RPMI8226 (cell line): ENCODE results near the gene DPP6.

Source experiments
- DNase-seq: peaks from one replicate; pipeline ENCODE4 v3.0.0-alpha.2; 2015

Gene DPP6

DNA sequence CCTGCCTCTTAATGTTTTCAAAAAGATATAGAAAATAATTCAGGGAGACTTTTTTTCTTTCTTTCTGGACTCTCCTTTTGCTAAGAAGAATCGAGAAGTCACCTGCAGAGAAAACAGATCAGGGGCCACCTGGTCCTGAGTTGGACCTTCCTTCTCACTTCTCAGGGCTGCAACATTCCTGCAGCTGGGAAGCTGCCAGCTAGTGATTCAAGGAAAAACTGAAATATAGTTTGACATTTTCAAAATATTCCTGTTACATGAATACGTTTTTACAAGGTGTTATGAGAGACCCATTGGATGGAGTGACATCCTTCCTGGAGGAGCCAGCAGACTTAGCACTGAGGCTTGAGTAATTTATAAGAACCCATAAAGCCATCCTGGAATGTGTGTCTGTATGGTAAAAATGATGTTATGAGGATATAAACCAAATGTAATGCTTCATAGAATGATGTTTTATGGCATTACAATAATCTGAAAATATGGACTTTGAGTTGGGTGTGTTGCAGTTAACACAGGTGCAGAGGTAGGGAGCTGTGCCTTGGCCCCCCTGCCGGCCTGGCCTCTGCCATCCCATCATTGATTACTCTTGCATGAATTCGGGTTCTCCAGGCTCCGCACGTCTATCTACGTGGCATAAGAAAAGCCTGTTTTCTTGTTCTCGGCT, 801.0 kb downstream of the DPP6 start:
- no peak for DNase-seq

DNA sequence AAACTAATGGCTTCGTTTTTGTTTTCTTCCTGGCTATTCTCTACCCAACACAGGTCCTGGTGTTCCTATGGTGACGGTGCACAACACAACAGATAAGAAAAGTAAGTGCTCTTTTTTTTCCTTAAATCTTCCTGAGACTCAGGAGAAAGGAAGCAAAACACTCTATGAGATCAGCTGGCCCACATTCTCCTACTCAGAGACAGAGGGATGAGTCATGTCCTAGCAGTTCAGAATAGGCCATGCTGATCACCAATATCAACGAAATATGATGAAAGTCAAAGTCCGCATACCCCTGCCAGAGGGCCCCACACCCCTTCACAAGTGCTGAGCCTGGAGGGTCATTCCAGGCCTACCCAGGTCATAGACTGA, 801.5 kb downstream of the DPP6 start:
- no peak for DNase-seq

DNA sequence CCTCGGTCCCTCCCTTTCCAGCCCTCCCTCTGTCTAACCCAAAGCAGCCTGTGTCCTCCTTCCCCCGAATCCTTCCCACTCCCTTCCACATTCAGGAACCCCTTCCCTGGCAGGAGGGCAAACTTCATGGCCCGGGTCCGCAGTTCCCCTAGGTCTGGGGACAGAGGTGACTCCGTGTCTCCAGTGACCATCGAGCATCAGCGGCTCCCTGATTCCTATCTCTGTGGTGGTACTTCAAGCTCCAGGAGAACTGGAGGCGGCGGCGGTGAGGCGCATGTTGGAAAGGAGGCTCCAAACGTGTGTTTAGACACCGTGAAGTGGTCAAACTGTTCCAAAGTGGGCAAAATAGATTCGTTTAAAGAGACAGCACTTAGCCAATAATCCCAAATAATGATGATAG, 802.6 kb downstream of the DPP6 start:
- no peak for DNase-seq

DNA sequence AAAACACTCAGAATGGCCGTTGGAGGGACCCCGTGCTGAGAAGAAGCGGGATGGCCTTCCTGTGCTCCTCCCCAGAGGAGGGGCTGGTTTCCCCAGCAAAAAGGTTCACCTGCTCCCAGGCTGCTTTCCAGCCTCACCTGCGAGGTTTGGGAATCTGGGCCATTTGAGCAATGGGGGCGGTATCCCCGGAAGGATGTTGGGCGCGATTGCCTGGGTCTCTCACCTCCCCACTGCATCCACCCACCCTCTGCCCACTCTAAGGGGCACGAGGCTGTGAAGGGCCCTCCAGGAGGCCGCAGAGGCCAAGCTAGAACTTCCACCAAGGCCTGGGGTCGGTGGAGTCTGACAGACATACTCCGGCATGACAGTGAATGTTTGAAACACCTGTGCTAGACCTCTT, 803.2 kb downstream of the DPP6 start:
- no peak for DNase-seq

DNA sequence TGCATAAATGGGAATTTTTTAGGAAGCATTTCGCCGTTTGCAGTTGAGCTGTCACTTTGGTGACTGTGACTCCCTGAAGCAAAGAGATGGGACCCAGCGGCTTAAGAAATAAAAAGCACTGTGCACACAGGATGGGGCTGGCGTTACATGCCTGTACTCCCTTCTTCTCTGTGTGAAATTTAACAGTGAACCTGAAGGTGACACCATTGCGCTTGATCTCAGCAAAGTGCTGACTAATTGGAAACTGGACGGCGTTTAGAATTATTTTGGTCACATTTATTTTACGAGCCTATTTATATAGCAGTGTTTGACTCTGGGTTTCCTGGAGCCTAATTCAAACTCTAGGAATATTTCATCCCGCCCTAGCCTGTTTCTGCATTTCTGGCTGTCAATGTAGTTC, 804.5 kb downstream of the DPP6 start:
- DNase-seq: peak; percentile 43

DNA sequence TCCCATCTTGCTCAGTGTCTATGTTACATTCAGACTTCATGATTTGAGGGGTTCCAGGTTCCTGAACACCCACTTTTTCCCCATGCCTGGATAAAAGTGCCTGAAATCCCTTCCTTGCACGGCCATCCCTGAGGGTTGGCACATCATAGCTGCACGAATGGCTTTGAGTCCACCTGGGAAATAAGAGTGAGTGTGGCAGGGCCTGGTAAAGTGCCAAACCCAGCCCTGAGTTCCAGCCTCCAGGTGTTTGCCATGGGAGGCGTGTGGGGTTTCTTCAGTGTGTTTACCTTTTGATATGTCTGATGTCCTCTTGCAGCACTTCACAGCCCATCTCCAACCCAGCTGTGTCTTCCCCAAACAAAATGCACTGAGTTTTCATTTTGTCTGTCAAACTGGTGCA, 805.0 kb downstream of the DPP6 start:
- peak; percentile 16 for DNase-seq

DNA sequence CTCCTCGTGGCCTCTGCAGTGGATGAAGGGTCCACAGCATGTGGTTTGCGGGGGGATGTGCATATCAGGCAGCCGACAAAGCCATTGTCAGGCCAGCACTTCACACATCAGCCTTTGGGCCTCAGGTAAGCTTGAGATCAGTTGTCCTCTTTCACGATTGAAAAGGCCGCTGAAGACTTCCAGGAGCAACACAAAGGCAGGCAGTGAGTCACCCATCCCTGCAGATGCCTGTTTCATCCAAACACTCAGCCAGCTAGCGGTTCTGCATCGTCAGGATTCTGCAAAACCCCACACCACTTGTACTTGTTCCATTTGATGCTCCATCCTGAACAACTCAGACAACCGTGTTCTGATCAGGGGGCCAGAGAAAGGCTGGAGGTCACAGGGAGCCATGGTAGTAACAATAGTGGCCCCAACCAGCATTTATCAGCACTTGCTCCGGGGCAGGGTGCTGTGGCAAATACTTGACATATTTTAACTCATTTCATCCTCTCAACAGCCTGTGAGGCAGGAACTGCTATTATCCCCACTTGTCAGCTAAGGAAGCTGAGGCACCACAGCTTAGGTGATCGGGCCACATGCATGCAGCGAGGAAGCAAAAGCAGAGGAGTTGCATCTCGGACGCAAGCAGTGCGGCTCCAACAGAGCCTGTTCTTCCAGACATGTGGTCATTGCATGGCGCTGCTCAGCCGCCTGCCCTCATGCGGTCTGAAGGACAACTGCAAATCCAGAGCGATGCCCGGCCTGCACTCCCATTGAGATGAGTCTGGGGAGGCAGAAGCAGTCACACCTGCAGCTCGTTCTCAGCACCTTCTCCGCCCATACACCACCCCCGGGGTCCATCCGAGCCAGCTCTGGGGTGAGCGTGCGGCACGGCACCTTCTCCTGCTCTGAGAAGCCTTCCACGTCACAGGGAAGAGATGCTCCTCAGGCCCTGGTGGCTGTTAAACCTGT, 805.8 kb downstream of the DPP6 start:
- DNase-seq: peak; percentile 62

- no peak for DNase-seq
Observed at GRCh38 chr7:154858836-154859537, 806.8 kb downstream of the DPP6 start.

DNA sequence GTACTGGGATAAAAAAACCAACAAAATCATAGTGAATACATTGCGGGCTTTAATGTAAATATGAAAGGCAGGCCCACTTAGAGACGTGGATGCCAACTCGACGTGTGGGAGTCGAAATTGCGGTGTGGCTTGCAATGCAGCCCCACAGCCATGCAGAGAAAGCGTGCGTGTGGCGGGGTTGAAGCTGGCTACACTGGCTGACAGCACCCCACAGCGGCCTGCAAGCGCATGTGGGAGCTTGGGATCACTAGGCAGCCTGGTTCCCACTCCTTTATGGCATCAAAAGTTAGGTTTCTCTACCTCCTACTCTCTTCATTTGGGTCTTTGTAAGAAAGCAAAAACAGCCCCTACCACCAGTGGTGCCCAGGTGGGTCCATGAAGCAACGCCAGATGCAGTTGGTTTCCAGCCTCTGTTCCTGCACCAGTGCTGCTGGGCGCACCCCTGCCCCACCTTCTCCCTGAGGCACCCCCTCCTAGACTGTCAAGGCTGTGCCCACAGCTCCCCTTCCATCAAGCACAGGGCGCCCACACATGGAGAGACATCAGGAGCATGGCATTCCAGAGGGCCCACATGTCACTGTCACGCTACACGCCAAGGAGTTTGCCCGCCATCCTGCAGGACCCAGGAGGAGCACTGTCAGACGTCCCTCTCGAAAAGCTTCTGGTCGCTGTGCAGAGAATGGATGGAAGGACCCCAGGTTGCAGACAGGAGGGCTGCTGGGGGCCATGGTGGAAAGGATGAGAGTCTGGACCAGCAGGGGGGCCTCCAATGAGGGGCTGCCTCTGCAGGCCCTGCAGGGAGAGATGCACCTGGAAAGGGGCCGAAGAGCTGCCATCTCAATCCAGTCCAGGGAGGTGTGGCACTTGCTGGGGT, 807.8 kb downstream of the DPP6 start:
- DNase-seq: no peak

DNA sequence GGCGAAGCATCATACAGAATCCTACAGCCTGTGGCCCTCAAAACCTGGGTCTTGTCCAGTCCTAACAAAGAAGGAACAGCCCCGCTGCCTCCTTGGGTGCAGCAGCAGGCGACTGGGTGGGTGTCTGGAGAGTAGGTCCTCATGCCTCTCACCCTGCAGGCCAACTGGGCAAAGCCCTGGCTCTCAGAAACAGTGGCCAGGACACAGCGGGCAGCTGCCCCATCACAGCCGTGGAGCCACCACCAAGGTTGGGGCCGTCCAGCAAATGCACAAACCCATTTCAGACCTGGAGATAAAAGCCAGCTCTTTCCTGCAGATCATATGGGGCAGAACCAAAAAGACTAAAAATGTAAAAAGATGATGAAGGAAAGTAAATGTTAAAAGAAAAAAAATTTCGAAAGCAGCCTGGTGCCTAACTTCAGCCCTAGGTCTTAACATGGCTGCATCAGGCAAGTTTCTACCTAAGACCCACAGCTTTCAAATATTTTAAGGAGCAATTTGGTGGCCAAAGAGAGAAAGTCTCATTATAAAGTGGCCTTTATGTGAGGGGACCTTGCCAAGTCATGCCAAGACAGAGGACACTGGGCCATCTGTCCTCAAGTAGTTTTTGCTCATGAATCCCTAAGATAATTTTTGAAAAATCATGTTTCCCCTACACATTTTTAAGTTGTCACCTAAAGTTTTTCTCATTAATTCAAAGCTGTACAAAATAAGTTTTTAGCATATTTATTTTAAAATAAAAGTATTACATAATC, 808.6 kb downstream of the DPP6 start:
- DNase-seq: no peak

GRCh38 chr7:154861589-154861988, 809.4 kb downstream of the DPP6 start:
- DNase-seq: no peak

GRCh38 chr7:154862153-154862791, 810.1 kb downstream of the DPP6 start:
- DNase-seq: peak; percentile 81

DNA sequence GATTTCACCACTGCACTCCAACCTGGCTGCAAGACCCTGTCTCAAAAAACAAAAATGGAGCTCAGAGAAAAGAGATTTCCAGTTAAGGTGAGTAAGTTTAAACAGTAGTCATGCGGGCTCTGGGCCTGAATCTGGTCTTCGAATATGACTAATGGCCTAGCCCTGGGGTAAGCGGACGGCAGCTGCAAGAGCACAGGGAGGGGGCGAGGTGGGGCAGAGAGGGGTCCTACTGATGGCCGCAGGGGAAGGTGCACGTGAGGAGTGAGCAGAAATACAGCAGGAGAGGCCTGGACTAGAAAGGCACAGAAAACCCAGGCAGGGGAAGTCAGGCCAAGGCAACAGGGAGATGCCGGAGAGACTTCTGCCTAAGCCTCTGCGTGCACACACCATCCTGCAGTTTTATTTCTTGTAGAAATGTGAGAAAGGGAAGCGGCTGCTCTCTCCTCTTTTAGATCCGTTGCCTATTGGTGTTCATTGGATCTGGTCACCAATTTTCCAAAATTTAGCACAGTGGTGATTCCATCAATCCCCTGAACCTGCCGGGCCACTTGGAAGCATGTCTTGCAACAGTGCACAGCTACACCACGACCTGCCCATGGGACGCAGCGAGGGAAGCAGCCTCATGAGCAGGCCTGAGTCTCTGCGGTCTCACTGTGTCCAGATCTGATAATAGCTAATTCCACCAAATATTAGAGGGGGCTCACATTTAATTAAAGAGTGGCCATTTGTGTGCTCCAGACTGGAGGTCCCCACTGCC, 811.7 kb downstream of the DPP6 start:
- DNase-seq: no peak

- DNase-seq: no peak
Observed at GRCh38 chr7:154864523-154864891, 812.3 kb downstream of the DPP6 start.

- DNase-seq: no peak
Observed at GRCh38 chr7:154865984-154866685, 813.9 kb downstream of the DPP6 start.

- DNase-seq: no peak
Observed at GRCh38 chr7:154867068-154867467, 814.9 kb downstream of the DPP6 start.

GRCh38 chr7:154868921-154869320, 816.7 kb downstream of the DPP6 start:
- DNase-seq: no peak

GRCh38 chr7:154869436-154869835, 817.2 kb downstream of the DPP6 start:
- DNase-seq: no peak

DNA sequence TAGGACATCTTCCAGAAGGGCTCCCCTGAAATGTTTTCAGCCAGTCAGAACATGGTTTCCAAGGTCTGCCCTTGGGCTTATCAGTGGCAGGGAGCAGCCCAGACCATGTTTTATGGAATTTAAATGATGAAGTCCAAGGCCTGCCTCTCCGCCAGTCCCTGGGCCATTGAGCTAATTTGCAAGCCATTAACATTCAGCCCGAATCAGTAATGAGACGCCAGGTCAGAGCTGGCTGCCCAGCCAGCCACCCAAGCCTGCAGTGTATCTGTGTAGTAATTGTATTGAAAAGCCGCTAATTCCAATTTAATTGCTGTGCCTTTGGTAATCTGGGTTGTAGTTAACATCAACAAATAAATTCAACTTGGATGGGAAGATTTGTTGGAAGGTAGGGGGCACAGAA, 819.3 kb downstream of the DPP6 start:
- DNase-seq: no peak
